Tibial nerve (tissue), 3 donors: Measurements from ENCODE around the gene SNU13.

Source experiments
- CTCF ChIP-seq, 5 experiments: fragments of 200-600 bp in 3 of 5; fragments of 450-650 bp in 2 of 5; sonication (generic) in 3 of 5; IDR thresholded peaks; one replicate each; pipeline ENCODE4 v1.5.1; 2016 to 2019; ENCODE audit warnings: antibody characterized with exemption in 5 of 5, mild to moderate bottlenecking in 3 of 5, moderate library complexity in 2 of 5
- POLR2A ChIP-seq, 2 donors: fragments of 450-650 bp; IDR thresholded peaks; one replicate each; pipeline ENCODE4 v1.6.1; 2017; ENCODE audit warnings: antibody characterized with exemption in 2 of 2, mild to moderate bottlenecking in 2 of 2, moderate library complexity in 2 of 2

GRCh38 chr22:41642331-41643110 is 46.1 kb downstream of the SNU13 start:
- TF ChIP-seq CTCF (IDR thresholded peaks at IDR 0.05) (no peak), POLR2A (IDR thresholded peaks at IDR 0.05) (no peak)
